ENCODE results near the gene MYBBP1A.
"Not testable (repeated sequence)": the region's sequence is repeated elsewhere in the genome, so short reads cannot be mapped to it uniquely, and the experiment has no call there.

Gene MYBBP1A

DNA sequence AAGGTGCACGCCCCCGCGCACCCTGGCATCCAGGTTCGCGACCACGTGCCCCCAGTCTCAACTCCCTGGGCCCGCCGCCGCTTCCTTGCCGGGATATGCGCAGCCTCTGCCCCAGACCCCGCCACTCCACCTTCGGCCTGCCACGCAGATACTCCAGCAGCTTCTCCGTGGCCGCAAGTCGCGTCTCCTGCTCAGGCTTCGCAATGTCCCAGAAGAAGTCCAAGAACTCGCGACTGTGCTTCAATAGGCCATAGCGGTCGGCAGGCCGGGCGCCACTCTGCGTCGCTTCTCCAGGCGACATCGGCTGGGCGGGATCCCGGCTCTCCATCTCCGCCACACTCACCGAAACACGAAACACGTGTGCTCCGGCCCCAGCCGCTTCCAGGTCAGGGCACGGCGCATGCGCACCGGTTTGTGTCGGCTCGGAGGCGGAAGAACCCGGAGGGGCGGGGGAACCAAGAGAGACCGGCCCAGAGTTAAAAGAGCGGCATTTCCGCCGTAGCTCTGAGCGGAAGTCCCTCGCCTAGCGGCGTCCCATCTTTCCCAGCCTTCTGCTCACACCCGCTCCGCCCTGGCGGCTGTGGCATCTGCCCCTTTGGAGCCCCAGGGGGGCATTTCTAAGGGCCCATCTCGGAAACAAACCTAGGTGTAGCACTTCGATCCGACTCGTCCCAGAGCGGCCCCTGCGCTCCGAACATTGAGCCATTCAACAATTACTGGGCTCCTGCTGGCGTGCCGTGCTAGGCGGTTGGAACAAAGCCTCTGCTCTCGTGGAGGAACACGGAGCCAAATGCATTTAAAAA, at the start of gene MYBBP1A:
TSS of gene MYBBP1A (minus strand) at position 388 of the 803 bp plus-strand sequence. CDS start at position 328, 60 bp downstream.
- DNase-seq = peak; percentile 97

DNA sequence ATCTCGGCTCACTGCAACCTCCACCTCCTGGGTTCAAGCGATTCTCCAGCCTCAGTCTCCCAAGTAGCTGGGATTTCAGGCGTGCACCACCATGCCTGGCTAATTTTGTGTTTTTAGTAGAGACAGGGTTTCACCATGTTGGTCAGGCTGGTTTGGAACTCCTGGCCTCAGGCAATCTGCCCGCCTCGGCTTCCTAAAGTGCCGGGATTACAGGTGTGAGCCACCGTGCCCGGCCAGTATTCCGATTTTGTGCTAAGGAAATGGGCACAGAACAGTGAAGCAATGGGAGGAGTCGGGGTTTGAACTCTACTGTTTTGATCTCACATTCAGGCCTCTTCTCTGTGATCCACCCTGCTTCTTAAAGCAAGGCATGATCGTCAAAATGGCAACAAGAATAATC, 49.6 kb upstream of the MYBBP1A start:
- DNase-seq = not testable (repeated sequence)

- no peak for DNase-seq
Observed at GRCh38 chr17:4604111-4604644, 49.0 kb upstream of the MYBBP1A start.

GRCh38 chr17:4602041-4602440, 46.9 kb upstream of the MYBBP1A start:
- no peak for DNase-seq

DNA sequence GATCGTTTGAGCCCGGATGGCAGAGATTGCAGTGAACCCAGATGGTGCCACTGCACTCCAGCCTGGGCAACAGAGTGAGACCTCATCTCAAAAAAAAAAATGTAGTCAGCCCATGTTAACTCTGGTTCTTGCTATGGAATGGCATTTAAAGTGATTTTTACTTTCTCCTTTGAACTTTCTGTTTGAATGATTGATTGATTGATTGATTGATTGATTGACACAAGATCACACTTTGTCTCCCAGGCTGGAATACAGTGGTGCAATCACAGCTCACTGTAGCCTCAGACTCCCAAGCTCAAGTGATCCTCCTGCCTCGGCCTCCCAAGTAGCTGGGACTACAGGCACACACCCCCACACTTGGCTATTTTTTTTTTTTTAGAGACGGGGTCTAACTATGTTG, 46.1 kb upstream of the MYBBP1A start:
- DNase-seq = no peak

DNA sequence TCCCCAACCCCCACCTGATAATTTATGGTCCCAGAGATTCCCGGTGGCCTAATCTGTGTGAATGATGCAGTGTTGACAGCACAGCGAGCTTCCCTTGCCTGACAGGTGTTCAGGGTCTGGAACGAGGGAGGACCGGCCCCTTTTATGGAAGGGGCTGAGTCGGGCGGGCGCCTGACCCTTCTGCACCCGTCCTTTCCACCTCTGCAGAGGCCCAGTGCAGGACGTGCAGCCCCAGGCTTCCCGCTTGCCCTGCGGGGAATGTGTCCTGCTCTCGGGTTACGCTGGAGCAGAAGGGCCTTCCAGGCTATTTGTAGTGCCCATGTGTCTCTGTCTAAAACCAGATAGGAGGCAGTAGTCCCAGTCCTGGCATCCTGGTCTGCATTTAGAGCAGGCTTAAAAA, 45.4 kb upstream of the MYBBP1A start:
- DNase-seq = no peak

DNA sequence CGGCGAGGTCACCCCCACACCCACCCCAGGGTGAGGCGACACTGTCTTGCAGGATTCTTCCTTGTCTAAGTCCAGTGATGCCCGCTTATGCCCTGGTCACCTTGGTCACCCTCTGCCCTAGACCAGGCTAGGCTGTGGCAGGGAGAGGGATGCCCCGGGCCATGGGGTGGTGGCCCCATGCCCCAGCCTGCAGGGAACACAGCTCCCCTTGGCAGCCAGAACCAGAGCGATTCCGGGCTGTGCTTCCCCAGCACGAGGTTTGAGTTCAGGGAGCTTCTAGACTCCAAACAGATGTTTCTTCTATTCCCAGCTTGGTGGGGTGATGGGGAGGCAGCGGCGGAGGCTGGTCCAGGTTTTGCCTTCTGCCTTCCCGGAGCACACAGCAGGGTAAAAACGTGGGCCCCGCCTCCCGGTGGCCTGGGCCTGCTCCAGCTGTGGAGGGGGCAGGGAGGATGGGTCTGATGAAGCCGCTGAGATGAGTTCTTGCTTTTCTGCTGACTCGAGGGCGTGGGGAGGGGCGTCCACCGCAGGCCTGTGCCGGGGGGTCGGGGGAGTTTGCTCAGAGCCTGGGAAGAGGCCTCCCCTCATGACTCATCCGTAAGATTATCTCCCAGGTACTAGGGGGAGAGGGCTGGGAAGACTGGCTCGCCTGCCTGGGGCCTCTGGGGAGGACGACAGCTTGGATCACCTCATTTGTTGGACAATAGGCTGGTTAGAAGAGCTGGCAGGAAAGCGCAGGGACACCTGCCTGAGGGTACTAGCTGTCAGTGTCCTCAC, 44.5 kb upstream of the MYBBP1A start:
- no peak for DNase-seq

DNA sequence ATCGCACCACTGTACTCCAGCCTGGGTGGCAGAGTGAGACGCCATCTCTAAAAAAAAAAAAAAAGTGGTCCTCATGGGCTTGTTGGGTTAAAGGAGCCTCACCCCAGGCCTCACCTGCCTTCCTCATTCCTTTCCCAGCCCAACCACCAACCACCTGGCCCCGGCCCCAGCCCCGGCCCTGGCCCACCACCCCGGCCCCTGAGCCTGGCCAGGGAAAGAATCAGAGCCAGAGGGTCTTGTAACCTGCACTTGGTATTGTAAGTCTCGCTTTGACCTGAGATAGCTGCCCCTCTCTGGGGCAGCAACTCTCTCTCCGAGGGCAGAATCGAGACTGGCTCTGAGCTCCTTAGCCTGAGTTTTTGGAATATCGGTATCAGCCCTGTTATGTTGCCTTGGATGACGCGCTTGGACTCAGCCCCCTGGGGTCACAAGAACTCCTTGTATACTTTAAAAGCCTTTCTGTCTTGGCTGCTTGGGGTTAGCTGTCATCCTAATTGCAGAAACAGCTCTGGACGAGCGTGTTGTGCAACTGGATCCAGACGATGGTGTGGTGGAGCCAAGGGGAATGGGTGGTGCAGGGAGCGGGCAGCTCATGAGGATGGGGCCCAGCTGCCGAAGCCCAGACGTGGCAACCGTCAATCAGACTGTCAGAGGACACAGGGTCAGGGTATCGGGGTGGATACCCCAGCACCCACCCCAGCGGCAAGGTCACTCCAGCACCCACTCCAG, 43.8 kb upstream of the MYBBP1A start:
- DNase-seq = no peak

- no peak for DNase-seq
Observed at GRCh38 chr17:4597975-4598374, 42.8 kb upstream of the MYBBP1A start.

DNA sequence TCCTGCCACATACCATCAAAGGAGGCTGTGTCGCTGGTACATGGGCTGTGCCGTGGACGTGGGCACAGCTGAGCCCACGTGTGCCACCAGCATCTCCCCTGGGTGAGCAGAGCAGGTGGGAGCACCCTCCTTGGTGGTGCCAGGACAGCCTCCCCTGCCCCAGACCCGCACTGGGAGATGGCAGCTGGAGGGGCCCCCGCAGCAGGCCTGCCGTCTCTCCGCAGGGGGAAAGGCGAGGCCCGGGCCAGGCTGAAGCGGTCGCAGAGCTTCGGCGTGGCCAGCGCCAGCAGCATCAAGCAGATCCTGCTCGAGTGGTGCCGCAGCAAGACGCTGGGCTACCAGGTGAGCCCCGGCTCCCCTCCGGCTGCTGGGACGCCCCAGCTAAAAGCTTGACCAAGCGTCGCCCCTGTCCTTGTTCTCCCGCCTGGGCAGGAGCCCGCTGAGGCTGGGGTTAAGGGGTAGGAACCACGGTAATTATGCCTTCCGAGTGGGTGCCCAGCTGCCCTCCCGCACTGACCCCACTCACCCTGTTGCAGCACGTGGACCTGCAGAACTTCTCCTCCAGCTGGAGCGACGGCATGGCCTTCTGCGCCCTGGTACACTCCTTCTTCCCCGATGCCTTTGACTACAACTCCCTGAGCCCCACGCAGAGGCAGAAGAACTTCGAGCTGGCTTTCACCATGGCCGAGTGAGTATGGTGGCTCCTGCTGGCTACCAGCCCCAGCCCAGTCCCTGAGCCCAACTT, 41.6 kb upstream of the MYBBP1A start:
- DNase-seq = no peak

GRCh38 chr17:4595685-4596342, 40.6 kb upstream of the MYBBP1A start:
- not testable (repeated sequence) for DNase-seq

GRCh38 chr17:4594931-4595684, 39.9 kb upstream of the MYBBP1A start:
- DNase-seq = no peak

- DNase-seq = no peak
Observed at GRCh38 chr17:4594406-4594805, 39.2 kb upstream of the MYBBP1A start.

- no peak for DNase-seq
Observed at GRCh38 chr17:4593021-4593421, 37.8 kb upstream of the MYBBP1A start.

- DNase-seq = no peak
Observed at GRCh38 chr17:4592240-4593005, 37.2 kb upstream of the MYBBP1A start.

DNA sequence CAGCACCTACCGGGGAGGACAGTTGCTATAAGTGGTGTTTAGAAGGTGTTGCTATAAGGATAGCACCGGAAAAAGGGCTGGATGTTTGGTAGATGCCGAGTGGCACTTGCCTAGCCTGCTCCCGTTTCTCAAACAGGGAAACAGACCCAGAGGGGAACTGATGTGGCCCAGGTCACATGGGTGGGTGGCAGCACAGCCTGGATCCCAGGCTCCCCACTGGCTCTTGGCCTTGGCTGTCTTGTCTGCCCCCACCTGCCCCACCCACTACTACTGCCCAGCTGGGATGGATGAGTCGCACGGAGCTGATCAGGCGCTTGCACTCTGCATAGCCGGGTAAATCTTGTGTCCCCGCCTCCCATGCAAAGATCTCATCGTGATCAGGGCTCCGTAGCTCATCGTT, 36.3 kb upstream of the MYBBP1A start:
- DNase-seq = no peak

GRCh38 chr17:4590981-4591453, 35.8 kb upstream of the MYBBP1A start:
- DNase-seq = no peak

DNA sequence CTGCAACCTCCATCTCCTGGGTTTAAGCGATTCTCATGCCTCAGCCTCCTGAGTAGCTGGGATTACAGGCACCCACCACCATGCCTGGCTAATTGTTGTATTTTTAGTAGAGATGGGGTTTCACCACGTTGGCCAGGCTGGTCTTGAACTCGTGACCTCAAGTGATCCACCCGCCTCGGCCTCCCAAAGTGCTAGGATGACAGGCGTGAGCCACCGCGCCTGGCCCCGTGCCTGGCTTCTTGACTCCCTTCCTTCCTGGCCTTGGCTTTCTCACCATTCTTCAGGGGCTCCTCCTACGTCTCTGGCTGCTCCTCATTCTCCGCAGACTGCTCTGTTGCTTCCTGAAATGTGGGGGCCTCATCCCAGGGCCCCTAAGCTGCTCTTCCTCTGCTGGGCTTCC, 34.9 kb upstream of the MYBBP1A start:
- not testable (repeated sequence) for DNase-seq

- DNase-seq = no peak
Observed at GRCh38 chr17:4588898-4589625, 33.9 kb upstream of the MYBBP1A start.
